Ishikawa (cell line): ENCODE measurements around the gene SH3RF1.

Experiments used
- CEBPB ChIP-seq: IDR thresholded peaks from 2 replicates; pipeline ENCODE4 v1.6.1; 2012
- CREB1 ChIP-seq: IDR thresholded peaks from 2 replicates; pipeline ENCODE4 v1.6.1; 2012; ENCODE audit warnings: low read depth
- EGR1 ChIP-seq: IDR thresholded peaks from 2 replicates; pipeline ENCODE4 v1.6.1; 2012
- EP300 ChIP-seq: IDR thresholded peaks from 2 replicates; pipeline ENCODE4 v1.6.1; 2012; ENCODE audit warnings: borderline replicate concordance
- FOXM1 ChIP-seq: IDR thresholded peaks from 2 replicates; pipeline ENCODE4 v1.6.1; 2012; ENCODE audit warnings: low read depth, borderline replicate concordance
- NFIC ChIP-seq: IDR thresholded peaks from 2 replicates; pipeline ENCODE4 v1.6.1; 2012
- RAD21 ChIP-seq: IDR thresholded peaks from 2 replicates; pipeline ENCODE4 v1.6.1; 2012; ENCODE audit warnings: low read depth
- TAF1 ChIP-seq: IDR thresholded peaks from 2 replicates; pipeline ENCODE4 v1.6.1; 2012; ENCODE audit warnings: low read depth, mild to moderate bottlenecking
- TCF12 ChIP-seq: IDR thresholded peaks from 2 replicates; pipeline ENCODE4 v1.6.1; 2012; ENCODE audit warnings: low read depth
- TEAD4 ChIP-seq: IDR thresholded peaks from 2 replicates; pipeline ENCODE4 v1.6.1; 2012
- YY1 ChIP-seq: IDR thresholded peaks from 2 replicates; pipeline ENCODE4 v1.6.1; 2012; ENCODE audit warnings: low read depth
- ZBTB7A ChIP-seq: IDR thresholded peaks from 2 replicates; pipeline ENCODE4 v1.6.1; 2012; ENCODE audit warnings: low read depth
- TF ChIP-seq, protein P1 (sequence below): IDR thresholded peaks from 2 replicates; pipeline ENCODE4 v1.6.1; 2012
- TF ChIP-seq, protein P2 (sequence below): IDR thresholded peaks from 2 replicates; pipeline ENCODE4 v1.6.1; 2012; ENCODE audit warnings: low read depth, mild to moderate bottlenecking
- TF ChIP-seq, protein P3 (sequence below): IDR thresholded peaks from 2 replicates; pipeline ENCODE4 v1.6.1; 2012

SH3RF1 gene

DNA sequence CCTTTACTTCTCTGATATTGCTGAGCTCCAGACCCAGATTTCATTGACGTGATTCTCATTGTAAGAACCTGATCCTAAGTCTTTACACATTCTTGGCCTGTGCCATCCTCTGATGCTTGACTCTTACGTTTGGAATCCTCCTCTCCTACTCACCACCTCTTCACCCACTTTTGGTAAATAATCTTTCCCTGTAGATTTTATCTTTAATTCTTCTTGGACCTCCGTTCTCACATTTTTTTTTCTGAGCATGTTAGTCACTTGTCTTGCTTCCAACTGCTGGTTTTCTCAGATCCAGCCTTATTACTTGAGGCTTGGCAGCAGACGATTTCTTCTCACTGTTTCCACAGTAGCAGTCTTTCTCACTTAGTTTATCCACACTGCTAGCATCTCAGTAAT lies 12.4 kb upstream of the SH3RF1 start:
- TF ChIP-seq CEBPB (no peak), EP300 (no peak), CREB1 (no peak)
- TF ChIP-seq, protein P1, sequence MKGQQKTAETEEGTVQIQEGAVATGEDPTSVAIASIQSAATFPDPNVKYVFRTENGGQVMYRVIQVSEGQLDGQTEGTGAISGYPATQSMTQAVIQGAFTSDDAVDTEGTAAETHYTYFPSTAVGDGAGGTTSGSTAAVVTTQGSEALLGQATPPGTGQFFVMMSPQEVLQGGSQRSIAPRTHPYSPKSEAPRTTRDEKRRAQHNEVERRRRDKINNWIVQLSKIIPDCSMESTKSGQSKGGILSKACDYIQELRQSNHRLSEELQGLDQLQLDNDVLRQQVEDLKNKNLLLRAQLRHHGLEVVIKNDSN, result no peak

DNA sequence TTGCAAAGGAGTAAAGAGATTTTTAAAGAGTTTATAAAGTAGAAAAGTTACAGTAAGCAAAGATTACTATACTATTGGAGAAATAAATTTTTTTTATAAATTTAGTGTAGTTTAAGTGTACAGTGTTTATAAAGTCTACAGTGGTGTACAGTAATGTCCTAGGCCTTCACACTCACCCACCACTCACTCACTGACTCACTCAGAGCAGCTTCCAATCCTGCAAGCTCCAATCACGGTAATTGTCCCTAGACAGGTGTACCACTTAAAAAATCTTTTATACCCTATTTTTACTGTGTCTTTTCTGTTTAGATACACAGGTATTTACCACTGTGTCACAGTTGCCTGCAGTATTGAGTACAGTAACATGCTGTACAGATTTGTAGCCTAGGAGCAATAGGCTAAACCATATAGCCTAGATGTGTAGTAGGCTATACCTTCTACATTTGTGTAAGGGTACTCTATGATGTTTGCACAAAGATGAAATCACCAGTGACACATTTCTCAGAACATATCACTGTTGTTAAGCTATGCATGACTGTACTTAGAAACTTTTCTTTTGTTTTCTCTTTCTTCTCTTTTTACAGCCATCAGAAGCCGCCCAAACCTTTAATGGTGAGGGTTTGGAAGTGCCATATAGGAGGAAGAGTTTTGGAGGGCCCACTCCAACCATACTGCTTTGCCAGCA lies 11.8 kb upstream of the SH3RF1 start:
- TF ChIP-seq RAD21 (no peak), FOXM1 (no peak), CEBPB (no peak), YY1 (no peak), CREB1 (no peak), TEAD4 (no peak), NFIC (no peak), EGR1 (no peak), EP300 (no peak), TCF12 (no peak), TAF1 (no peak), ZBTB7A (no peak)
- TF ChIP-seq, protein P1, result no peak
- TF ChIP-seq, protein P2, sequence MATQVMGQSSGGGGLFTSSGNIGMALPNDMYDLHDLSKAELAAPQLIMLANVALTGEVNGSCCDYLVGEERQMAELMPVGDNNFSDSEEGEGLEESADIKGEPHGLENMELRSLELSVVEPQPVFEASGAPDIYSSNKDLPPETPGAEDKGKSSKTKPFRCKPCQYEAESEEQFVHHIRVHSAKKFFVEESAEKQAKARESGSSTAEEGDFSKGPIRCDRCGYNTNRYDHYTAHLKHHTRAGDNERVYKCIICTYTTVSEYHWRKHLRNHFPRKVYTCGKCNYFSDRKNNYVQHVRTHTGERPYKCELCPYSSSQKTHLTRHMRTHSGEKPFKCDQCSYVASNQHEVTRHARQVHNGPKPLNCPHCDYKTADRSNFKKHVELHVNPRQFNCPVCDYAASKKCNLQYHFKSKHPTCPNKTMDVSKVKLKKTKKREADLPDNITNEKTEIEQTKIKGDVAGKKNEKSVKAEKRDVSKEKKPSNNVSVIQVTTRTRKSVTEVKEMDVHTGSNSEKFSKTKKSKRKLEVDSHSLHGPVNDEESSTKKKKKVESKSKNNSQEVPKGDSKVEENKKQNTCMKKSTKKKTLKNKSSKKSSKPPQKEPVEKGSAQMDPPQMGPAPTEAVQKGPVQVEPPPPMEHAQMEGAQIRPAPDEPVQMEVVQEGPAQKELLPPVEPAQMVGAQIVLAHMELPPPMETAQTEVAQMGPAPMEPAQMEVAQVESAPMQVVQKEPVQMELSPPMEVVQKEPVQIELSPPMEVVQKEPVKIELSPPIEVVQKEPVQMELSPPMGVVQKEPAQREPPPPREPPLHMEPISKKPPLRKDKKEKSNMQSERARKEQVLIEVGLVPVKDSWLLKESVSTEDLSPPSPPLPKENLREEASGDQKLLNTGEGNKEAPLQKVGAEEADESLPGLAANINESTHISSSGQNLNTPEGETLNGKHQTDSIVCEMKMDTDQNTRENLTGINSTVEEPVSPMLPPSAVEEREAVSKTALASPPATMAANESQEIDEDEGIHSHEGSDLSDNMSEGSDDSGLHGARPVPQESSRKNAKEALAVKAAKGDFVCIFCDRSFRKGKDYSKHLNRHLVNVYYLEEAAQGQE, result no peak
- TF ChIP-seq, protein P3, sequence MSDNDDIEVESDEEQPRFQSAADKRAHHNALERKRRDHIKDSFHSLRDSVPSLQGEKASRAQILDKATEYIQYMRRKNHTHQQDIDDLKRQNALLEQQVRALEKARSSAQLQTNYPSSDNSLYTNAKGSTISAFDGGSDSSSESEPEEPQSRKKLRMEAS, result no peak

DNA sequence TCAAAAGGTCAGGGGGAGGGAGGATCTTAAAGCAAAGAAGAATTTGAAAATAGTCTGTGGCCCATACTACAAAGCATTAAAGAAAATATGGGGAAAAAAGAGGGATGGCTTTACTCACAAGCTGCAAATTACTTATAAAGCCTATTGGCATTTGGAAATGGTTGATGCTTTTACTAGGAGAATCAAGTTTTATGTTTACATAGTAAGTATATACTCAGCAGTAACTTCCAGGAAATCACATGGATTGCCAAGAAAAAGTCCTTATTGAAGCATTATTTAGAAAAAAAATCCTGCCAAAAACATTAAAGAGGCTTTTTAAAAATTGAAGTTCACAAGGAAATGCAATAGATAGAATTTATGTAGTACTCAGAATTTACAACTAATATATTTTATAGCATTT lies 8.4 kb upstream of the SH3RF1 start:
- no peak for TF ChIP-seq CEBPB
- TF ChIP-seq CREB1, result no peak
- TF ChIP-seq, protein P2, result no peak
- no peak for TF ChIP-seq RAD21
- TF ChIP-seq EP300, result no peak
- TF ChIP-seq TCF12, result no peak
- TF ChIP-seq, protein P3, result no peak
- no peak for TF ChIP-seq EGR1
- TF ChIP-seq YY1, result no peak
- TF ChIP-seq TEAD4, result no peak
- no peak for TF ChIP-seq FOXM1
- TF ChIP-seq, protein P1, result no peak
- no peak for TF ChIP-seq ZBTB7A
- no peak for TF ChIP-seq NFIC
- TF ChIP-seq TAF1, result no peak

DNA sequence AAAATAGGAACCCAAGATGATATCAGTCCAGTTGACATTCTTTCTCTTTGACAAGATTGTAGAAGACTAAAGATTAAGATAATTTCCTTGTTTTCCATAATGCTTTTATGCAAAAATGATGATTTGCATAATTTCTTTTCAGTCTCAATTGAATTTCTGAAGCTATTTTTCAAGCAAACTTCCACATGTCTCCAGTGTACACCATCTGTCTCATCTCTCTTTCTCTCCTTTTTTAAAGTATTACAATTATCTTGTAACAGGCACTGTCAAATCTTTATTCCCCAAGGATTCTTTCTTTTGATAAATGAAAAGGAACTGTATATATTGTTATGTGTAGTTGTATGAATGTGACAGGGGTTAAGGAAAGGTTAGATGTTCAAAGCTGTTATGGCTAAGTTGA lies 7.9 kb upstream of the SH3RF1 start:
- TF ChIP-seq TAF1 (no peak), TEAD4 (no peak), ZBTB7A (no peak), CREB1 (no peak), RAD21 (no peak)
- TF ChIP-seq, protein P1, result no peak
- TF ChIP-seq, protein P2, result no peak
- TF ChIP-seq, protein P3, result no peak
